Small intestine (tissue), 16 donors: ENCODE results near the gene NDUFAF5. TPM values are rescaled to one million over a fixed set of nuclear protein-coding genes. Genes with fewer than 3 reads are reported as not detected.
"Not testable (repeated sequence)": the region's sequence is repeated elsewhere in the genome, so short reads cannot be mapped to it uniquely, and the experiment has no call there.

Experiments
- DNase-seq, 2 donors: peaks; one replicate each; pipeline versions ENCODE4 v3.0.0 to v3.0.0-alpha.2; 2013
- FAIRE-seq: peaks from 2 replicates; lab custom pipeline; 2012; peaks lifted over from hg19 to GRCh38; lab: Jason Lieb, UNC
- H3K27ac ChIP-seq, 3 donors: one replicate each; pipeline ENCODE4 v1.5.1; 2013; ENCODE audit warnings: low read length in 2 of 3, mild to moderate bottlenecking in 2 of 3, control low read depth in 1 of 3, inconsistent platforms in 1 of 3, low read depth in 1 of 3, moderate library complexity in 1 of 3
- H3K27me3 ChIP-seq, 3 donors: one replicate each; pipeline ENCODE4 v1.6.1; 2013; ENCODE audit warnings: low read length in 3 of 3, inconsistent platforms in 1 of 3; ENCODE audit not compliant: control insufficient read depth in 3 of 3, insufficient read depth in 3 of 3
- H3K36me3 ChIP-seq, 3 donors: one replicate each; pipeline ENCODE4 v1.6.1; 2013; ENCODE audit warnings: low read length in 3 of 3, inconsistent platforms in 1 of 3, low read depth in 1 of 3, mild to moderate bottlenecking in 1 of 3, moderate library complexity in 1 of 3; ENCODE audit not compliant: control insufficient read depth in 3 of 3, insufficient read depth in 2 of 3
- H3K4me1 ChIP-seq, 3 donors: one replicate each; pipeline ENCODE4 v1.6.1; 2013; ENCODE audit warnings: low read length in 2 of 3, inconsistent platforms in 1 of 3, low read depth in 1 of 3, mild to moderate bottlenecking in 1 of 3, moderate library complexity in 1 of 3; ENCODE audit not compliant: control insufficient read depth in 3 of 3, insufficient read depth in 2 of 3
- H3K4me3 ChIP-seq, 3 donors: one replicate each; pipeline ENCODE4 v1.5.1; 2013; ENCODE audit warnings: low read length in 3 of 3, control low read depth in 1 of 3, inconsistent platforms in 1 of 3, low read depth in 1 of 3, mild to moderate bottlenecking in 1 of 3, moderate library complexity in 1 of 3
- H3K9me3 ChIP-seq, 2 donors: one replicate each; pipeline ENCODE4 v1.6.1; 2013; ENCODE audit warnings: low read depth in 1 of 2, low read length in 1 of 2; ENCODE audit not compliant: control insufficient read depth in 2 of 2, insufficient read depth in 1 of 2
- WGBS, 3 donors: extraction: QIAGEN DNeasy Blood & Tissue Kit; methylation state at CpG; one replicate each; pipeline ENCODE4 v1.1.7; 2013; 5-methylcytosine and 5-hydroxymethylcytosine counted together
- long read RNA-seq, 10 donors: transcript quantifications; one replicate each; lab custom pipeline, GENCODE V29; 2026
- polyA plus RNA-seq, 4 donors: library from polyadenylated mRNA; stranded (reverse) in 3 of 4; unstranded in 1 of 4; fragments of 200-250 nt in 3 of 4; fragments of 120-200 nt in 1 of 4; gene quantifications; one replicate each; pipeline versions ENCODE4 v1.2.1 to v1.2.3, GENCODE V29; 2013
- donor health status: healthy with polysubstance abuse.
- donor health status: control.
- donor health status: control.
- donor health status: Bipolar disorder and iron deficiency.
- donor health status: healthy.

NDUFAF5 gene, protein sequence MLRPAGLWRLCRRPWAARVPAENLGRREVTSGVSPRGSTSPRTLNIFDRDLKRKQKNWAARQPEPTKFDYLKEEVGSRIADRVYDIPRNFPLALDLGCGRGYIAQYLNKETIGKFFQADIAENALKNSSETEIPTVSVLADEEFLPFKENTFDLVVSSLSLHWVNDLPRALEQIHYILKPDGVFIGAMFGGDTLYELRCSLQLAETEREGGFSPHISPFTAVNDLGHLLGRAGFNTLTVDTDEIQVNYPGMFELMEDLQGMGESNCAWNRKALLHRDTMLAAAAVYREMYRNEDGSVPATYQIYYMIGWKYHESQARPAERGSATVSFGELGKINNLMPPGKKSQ
- 10 to 100 TPM; 18.3 to 46.7 (median 27.3) TPM for polyA plus RNA-seq
- long read RNA-seq, donor 1, full-length matches to known transcripts = 5 of 5 reads
- long read RNA-seq, donor 1, partial matches to known transcripts = 0 of 5 reads
- long read RNA-seq, donor 1, other reads (novel, unspliced or antisense) = 0 of 5 reads
- long read RNA-seq, donor 2, partial matches to known transcripts = 0 of 1 reads
- long read RNA-seq, donor 2, other reads (novel, unspliced or antisense) = 0 of 1 reads
- long read RNA-seq, donor 3 = 0 reads
- long read RNA-seq, donor 4 = 0 reads
- long read RNA-seq, donor 5, partial matches to known transcripts = 0 of 1 reads
- long read RNA-seq, donor 5, other reads (novel, unspliced or antisense) = 0 of 1 reads
- long read RNA-seq, donor 6, full-length matches to known transcripts = 2 of 2 reads
- long read RNA-seq, donor 6, partial matches to known transcripts = 0 of 2 reads
- long read RNA-seq, donor 6, other reads (novel, unspliced or antisense) = 0 of 2 reads
- long read RNA-seq, donor 7, full-length matches to known transcripts = 9 of 9 reads
- long read RNA-seq, donor 7, partial matches to known transcripts = 0 of 9 reads
- long read RNA-seq, donor 7, other reads (novel, unspliced or antisense) = 0 of 9 reads
- long read RNA-seq, donor 8 = 0 reads
- long read RNA-seq, donor 9 = 0 reads
- long read RNA-seq, donor 10, full-length matches to known transcripts = 3 of 3 reads
- long read RNA-seq, donor 10, partial matches to known transcripts = 0 of 3 reads
- long read RNA-seq, donor 10, other reads (novel, unspliced or antisense) = 0 of 3 reads

DNA sequence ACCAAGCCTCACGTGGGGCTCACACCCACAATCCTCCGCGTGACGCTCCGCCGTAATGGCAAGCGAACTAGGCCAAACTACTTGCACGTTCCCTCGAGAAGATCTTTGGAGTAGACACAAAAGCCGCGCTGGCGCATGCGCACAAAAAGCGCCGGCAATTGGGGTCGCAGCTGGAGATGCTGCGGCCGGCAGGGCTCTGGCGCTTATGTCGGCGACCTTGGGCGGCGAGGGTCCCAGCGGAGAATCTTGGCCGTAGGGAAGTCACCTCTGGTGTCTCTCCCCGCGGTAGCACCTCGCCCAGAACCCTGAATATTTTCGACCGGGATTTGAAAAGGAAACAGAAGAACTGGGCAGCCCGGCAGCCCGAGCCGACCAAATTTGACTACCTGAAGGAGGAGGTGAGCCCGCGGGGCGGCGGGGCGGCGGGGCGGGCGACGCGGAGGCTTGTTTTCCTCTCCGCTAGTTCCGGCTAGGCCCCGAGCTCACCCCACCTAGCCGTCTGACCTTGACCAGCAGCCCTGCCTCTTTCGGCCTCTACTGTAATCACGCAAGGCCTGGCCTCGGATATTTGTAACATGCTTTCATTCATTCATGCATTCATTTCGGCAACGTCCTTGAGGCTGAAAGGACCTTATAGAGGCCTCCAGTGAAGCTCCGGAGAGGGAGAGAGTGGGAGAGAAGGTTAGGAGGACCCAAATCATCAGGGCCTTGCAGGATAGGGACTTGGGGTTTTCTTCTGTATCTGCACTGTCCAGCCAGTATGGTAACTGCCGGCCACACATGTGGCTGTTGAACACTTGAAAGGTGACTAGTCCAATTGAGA, at the start of gene NDUFAF5, which contains the start of gene ESF1:
Gene NDUFAF5, plus strand, starts transcription at position 136 of the 823 bp plus-strand sequence. Its CDS starts 41 bp downstream, at position 177.
Gene ESF1, minus strand, starts transcription at position 27 of the 823 bp plus-strand sequence. CDS start 1,779 bp downstream, outside the sequence.
- Histone ChIP-seq H3K36me3 (peaks cover 3 to 18% (median 4%) of the 10 kb centered on the region in 3 donors), H3K4me1 (peaks cover 0 to 13% (median 6%) of the 10 kb centered on the region in 3 donors), H3K9me3 (no peaks in the 10 kb centered on the region), H3K27ac (peak within 1 kb of the TSS; percentile 76 to 94 (median 86)), H3K4me3 (peak within 1 kb of the TSS; percentile 64 to 81 (median 71)), H3K27me3 (no peaks in the 10 kb centered on the region)
- FAIRE-seq (no peak), DNase-seq (peak; percentile 98)
- 0 to 1% (median 0%) methylated on average over 52 to 54 of the region's 54 CpGs for WGBS, 3 donors

DNA sequence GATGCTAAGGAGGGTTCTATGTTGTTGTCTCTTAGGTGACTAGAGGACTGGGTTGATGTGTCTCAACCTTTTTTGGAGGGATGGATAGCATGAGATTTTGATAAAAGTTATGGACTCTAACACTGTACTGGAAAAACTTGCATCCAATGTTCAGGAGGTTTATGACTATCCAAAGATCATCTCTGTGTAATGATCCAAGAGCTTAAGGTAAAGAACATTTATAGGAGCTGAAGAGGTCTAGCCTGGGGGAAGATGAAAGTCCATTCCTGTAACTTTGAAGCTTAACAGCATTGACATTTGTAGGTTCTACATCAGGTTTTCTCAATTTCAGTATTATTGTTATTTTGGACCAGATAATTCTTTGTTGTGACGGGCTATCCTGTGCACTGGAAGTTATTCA, 49.0 kb upstream of the NDUFAF5 start:
- Histone ChIP-seq H3K9me3 (no peaks in the 10 kb centered on the region), H3K27ac (no peak overlapping the region), H3K27me3 (no peaks in the 10 kb centered on the region), H3K36me3 (peaks cover 3 to 15% (median 4%) of the 10 kb centered on the region in 3 donors), H3K4me3 (no peak overlapping the region), H3K4me1 (peaks cover 0 to 2% (median 0%) of the 10 kb centered on the region in 3 donors)
- FAIRE-seq (no peak), DNase-seq (peak; percentile 69 to 78)
- 90 to 95% (median 94%) methylated on average over 1 of the region's 1 CpG for WGBS, 3 donors

DNA sequence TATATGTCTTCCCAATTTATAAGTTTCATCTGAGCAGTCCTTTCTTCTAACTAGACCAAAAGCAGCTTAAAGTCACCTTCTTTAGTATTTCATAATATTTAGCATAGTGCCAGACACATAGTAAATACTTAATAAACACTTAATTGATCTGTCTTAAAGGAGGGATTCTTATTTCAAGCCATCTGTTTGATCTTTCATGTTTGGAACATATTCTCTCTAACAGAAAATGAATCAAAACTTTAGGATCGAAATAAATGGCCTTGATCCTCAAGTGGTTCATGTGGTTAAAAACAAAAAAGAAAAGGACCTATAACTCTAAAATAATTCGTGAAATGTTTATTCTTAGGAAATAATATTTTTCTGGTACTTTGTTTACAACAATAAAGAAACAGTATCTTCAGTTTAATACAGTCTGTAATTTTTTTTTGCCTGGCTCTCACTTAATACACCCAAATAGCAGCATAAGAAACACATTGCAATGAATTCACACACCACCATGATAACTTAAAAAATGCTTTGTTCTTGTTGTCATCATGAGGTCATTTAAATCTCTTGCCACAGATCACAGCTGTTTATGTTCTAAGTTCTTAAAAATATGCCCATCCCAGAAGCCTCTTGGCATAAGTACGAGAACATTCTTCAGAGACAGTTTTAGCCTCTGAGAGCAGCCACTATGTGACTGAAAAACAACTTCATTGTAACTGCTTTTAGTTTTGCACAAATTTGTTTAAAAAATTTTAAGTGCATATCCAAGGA, 48.2 kb upstream of the NDUFAF5 start:
- peaks cover 4 to 12% (median 5%) of the 10 kb centered on the region in 3 donors for H3K36me3 ChIP-seq
- no peaks in the 10 kb centered on the region for H3K9me3 ChIP-seq
- DNase-seq (no peak), FAIRE-seq (peak; percentile 5)
- no peak overlapping the region for H3K4me3 ChIP-seq
- H3K27ac ChIP-seq = no peak overlapping the region
- WGBS, 3 donors = 68 to 91% (median 87%) methylated on average over 3 of the region's 3 CpGs
- H3K27me3 ChIP-seq = no peaks in the 10 kb centered on the region
- H3K4me1 ChIP-seq = peaks cover 0 to 2% (median 0%) of the 10 kb centered on the region in 3 donors

DNA sequence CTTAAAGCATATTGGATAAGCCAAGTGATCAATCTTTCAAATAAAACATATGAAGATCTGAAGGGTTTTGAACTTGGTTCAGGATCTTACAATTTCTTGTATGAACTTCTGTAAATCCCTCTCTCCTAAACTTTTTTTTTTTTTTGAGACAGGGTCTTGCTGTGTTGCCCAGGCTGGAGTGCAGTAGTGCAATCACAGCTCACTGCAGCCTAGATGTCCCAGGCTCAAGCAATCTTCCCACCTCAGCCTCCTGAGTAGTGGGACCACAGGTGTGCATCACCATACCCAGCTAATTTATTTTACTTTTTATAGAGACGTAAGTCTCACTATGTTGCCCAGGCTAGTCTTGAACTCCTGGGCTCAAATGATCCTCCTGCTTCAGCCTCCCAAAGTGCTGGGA, 46.6 kb upstream of the NDUFAF5 start:
- H3K4me1 ChIP-seq, DNase-seq, H3K36me3 ChIP-seq, H3K4me3 ChIP-seq, H3K27me3 ChIP-seq, H3K27ac ChIP-seq, FAIRE-seq, H3K9me3 ChIP-seq: not testable (repeated sequence)
- 97 to 100% (median 100%) methylated on average over 1 of the region's 1 CpG for WGBS, 3 donors

DNA sequence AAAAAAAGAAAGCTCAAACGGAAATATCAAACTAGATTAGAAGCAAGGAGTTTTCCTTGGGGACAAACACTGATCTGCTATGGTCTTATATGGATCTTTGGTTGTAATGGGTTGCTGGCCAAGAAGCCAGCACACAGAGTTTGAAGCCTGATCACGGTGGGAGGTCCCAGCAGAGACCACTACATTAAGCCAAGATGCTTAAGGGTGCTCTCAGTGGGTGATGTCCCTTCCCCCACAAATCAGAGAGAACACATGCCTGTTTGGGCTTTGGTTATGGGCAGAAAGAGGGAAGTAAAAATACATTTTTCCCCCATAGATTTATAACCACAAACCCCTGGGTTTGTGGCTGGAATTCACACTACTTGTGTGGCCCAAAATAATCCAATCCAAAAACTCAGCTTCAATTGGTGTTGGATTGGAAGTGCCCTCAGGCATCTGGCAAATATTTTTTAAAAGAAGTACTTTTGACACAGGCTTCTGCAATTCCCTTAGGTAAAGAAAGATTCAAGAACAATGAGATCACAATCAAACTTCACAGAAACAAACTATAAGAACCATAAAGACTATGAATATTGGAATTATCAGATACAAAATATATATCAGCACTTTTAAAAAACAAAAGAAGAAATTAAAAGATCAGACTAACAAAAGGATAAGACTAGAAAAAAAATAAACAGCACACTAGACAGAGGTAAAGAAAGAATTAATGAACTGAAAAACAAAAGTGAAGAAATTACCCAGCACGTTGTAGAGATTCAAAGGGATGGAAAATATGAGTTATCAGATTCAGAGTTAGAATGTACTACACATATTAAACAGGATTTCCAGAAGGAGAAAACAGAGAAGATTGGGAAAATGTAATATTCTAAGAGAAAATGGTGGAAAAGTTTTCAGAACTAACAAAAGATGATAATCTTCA, 44.8 kb upstream of the NDUFAF5 start:
- Histone ChIP-seq H3K4me1 (peaks cover 0 to 2% (median 0%) of the 10 kb centered on the region in 3 donors), H3K9me3 (no peaks in the 10 kb centered on the region), H3K27ac (no peak overlapping the region), H3K4me3 (no peak overlapping the region), H3K36me3 (peaks cover 3 to 5% (median 3%) of the 10 kb centered on the region in 3 donors), H3K27me3 (no peaks in the 10 kb centered on the region)
- WGBS, 3 donors = 76 to 87% (median 78%) methylated on average over 3 of the region's 3 CpGs
- DNase-seq (no peak), FAIRE-seq (no peak)

DNA sequence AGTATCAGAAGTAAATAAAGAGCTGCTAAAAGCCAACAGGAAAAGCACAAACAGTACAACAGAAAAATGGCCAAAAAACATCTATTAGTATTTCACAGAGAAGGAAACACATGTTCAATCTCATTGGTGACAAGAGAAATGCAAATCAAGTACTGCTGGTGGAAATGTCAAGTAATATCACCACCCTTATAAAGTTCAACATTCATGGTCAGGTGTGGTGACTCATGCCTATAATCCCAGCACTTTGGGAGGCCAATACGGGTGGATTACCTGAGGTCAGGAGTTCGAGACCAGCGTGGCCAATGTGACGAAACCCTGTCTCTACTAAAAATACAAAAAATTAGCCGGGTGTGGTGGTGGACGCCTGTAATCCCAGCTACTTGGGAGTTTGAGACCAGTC, 42.9 kb upstream of the NDUFAF5 start:
- FAIRE-seq (no peak), DNase-seq (peak in 1 of 2 donors; percentile 53)
- WGBS, 3 donors = 72 to 87% (median 85%) methylated on average over 6 of the region's 6 CpGs
- no peaks in the 10 kb centered on the region for H3K27me3 ChIP-seq
- peaks cover 3 to 8% (median 3%) of the 10 kb centered on the region in 3 donors for H3K36me3 ChIP-seq
- H3K4me3 ChIP-seq = no peak overlapping the region
- peaks cover 0 to under 1% (median 0%) of the 10 kb centered on the region in 3 donors for H3K4me1 ChIP-seq
- no peak overlapping the region for H3K27ac ChIP-seq
- H3K9me3 ChIP-seq = no peaks in the 10 kb centered on the region
